B cell (primary cell): ENCODE results near the gene HOXC6. TPM values are rescaled to one million over a fixed set of nuclear protein-coding genes. Genes with fewer than 3 reads are reported as not detected.

Source experiments
- ATAC-seq: fragments of 200-7000 bp; cut with Tn5 transposase; one replicate; pipeline ENCODE4 v1.10.0; 2021; ENCODE audit warnings: low read depth, mild to moderate bottlenecking, moderate number of reproducible peaks, moderate library complexity
- CTCF ChIA-PET: fragments of 350-600 bp; sonication (Branson Sonifier 250); formaldehyde crosslinking; loops from one replicate; lab custom pipeline; 2021; ENCODE audit warnings: antibody characterized with exemption, inconsistent platforms; lab: Charles Lee
- POLR2A ChIA-PET: fragments of 350-600 bp; sonication (Branson Sonifier 250); formaldehyde crosslinking; loops from one replicate; lab custom pipeline; 2021; ENCODE audit warnings: antibody characterized with exemption; lab: Charles Lee
- DNase-seq: peaks from one replicate; pipeline ENCODE4 v3.0.0; 2013
- H2AFZ ChIP-seq: 2 replicates; pipeline ENCODE4 v1.6.1; 2012; ENCODE audit warnings: mild to moderate bottlenecking, low read depth, low read length; ENCODE audit not compliant: insufficient read depth, poor library complexity, severe bottlenecking
- H3K27ac ChIP-seq, 2 donors: 1 replicate in 1 of 2; 2 replicates in 1 of 2; pipeline ENCODE4 v1.5.1; 2012 to 2013; ENCODE audit warnings: low read length in 2 of 2, mild to moderate bottlenecking in 2 of 2, moderate library complexity in 1 of 2
- H3K27me3 ChIP-seq, 4 experiments: fragments of 200-600 bp in 1 of 4; sonication (generic) in 1 of 4; replicated peaks in 1 of 4; 1 replicate in 2 of 4; 2 replicates in 2 of 4; pipeline versions ENCODE4 v1.6.1 to v1.7.0; 2013 to 2016; ENCODE audit warnings: low read length in 3 of 4, mild to moderate bottlenecking in 2 of 4, mixed read lengths in 1 of 4, moderate library complexity in 1 of 4; ENCODE audit not compliant: insufficient read depth in 4 of 4, control insufficient read depth in 3 of 4; ENCODE audit errors: control extremely low read depth in 1 of 4
- H3K36me3 ChIP-seq, 2 experiments: replicated peaks in 1 of 2; 1 replicate in 1 of 2; 2 replicates in 1 of 2; pipeline versions ENCODE4 v1.6.1 to v1.7.1; 2013; ENCODE audit warnings: low read length in 1 of 2; ENCODE audit not compliant: insufficient read depth in 2 of 2, control insufficient read depth in 1 of 2; ENCODE audit errors: control extremely low read depth in 1 of 2, extremely low read depth in 1 of 2
- H3K4me1 ChIP-seq, 2 donors: fragments of 200-600 bp in 1 of 2; sonication (generic) in 1 of 2; 1 replicate in 1 of 2; 2 replicates in 1 of 2; pipeline versions ENCODE4 v1.5.1 to v1.6.1; 2013 to 2017; ENCODE audit warnings: low read length in 2 of 2; ENCODE audit not compliant: control insufficient read depth in 2 of 2, insufficient read depth in 2 of 2
- H3K4me2 ChIP-seq: replicated peaks from 2 replicates; pipeline ENCODE3; 2012; ENCODE audit warnings: mild to moderate bottlenecking, low read depth, low read length; ENCODE audit not compliant: poor library complexity, severe bottlenecking
- H3K4me3 ChIP-seq, 5 experiments: fragments of 200-600 bp in 1 of 5; sonication (generic) in 1 of 5; 1 replicate in 3 of 5; 2 replicates in 2 of 5; pipeline versions ENCODE4 v1.5.1 to v1.7.0; 2011 to 2016; ENCODE audit warnings: low read length in 4 of 5, mild to moderate bottlenecking in 4 of 5, low read depth in 2 of 5, control low read depth in 1 of 5, moderate library complexity in 1 of 5; ENCODE audit not compliant: insufficient read depth in 1 of 5; ENCODE audit errors: control extremely low read depth in 1 of 5, extremely low read depth in 1 of 5
- H3K79me2 ChIP-seq: fragments of 200-600 bp; sonication (generic); one replicate; pipeline ENCODE4 v1.6.0; 2016; ENCODE audit warnings: low read length; ENCODE audit not compliant: control insufficient read depth, insufficient read depth
- H3K9ac ChIP-seq: fragments of 200-600 bp; sonication (generic); 2 replicates; pipeline ENCODE4 v1.6.1; 2017; ENCODE audit warnings: mild to moderate bottlenecking, low read length, moderate library complexity
- H3K9me3 ChIP-seq, 3 donors: one replicate each; pipeline versions ENCODE4 v1.6.1 to v1.7.1; 2013; ENCODE audit warnings: low read length in 2 of 3; ENCODE audit not compliant: control insufficient read depth in 2 of 3, insufficient read depth in 1 of 3; ENCODE audit errors: control extremely low read depth in 1 of 3
- H4K20me1 ChIP-seq: 2 replicates; pipeline ENCODE4 v1.6.0; 2012; ENCODE audit warnings: mild to moderate bottlenecking, low read length; ENCODE audit not compliant: insufficient read depth, control insufficient read depth, poor library complexity, severe bottlenecking
- H3K27ac Mint-ChIP-seq: one replicate; pipeline ENCODE4 v1.8.0; 2021; ENCODE audit warnings: mixed read lengths
- H3K27me3 Mint-ChIP-seq: one replicate; pipeline ENCODE4 v1.8.0; 2021; ENCODE audit warnings: mixed read lengths
- H3K4me1 Mint-ChIP-seq: one replicate; pipeline ENCODE4 v1.8.0; 2021; ENCODE audit warnings: mixed read lengths
- H3K4me3 Mint-ChIP-seq: one replicate; pipeline ENCODE4 v1.8.0; 2021; ENCODE audit warnings: mixed read lengths
- H3K9me3 Mint-ChIP-seq: one replicate; pipeline ENCODE4 v1.8.0; 2022; ENCODE audit warnings: mixed read lengths; ENCODE audit not compliant: insufficient read depth
- CTCF ChIP-seq: fragments of 200-600 bp; IDR thresholded peaks from one replicate; pipeline ENCODE4 v1.8.0; 2022; ENCODE audit warnings: antibody characterized with exemption, mild to moderate bottlenecking
- EZH2 ChIP-seq: IDR thresholded peaks from 2 replicates; pipeline ENCODE4 v1.6.1; 2012; ENCODE audit warnings: borderline replicate concordance, low read depth, mild to moderate bottlenecking, moderate library complexity, low read length; ENCODE audit not compliant: insufficient read depth, poor library complexity, severe bottlenecking
- WGBS: methylation state at CpG from one replicate; pipeline ENCODE4 v1.1.5; 2013; ENCODE audit warnings: missing lambda C conversion rate; ENCODE audit not compliant: insufficient coverage; 5-methylcytosine and 5-hydroxymethylcytosine counted together
- intact Hi-C: fragments of 100-400 bp; cut with micrococcal nuclease; formaldehyde crosslinking; loops from one replicate; pipeline ENCODE4 v1.10.0; 2022
- polyA plus RNA-seq: library from polyadenylated mRNA; depleted of rRNA; stranded (reverse); fragments of >200 nt; gene quantifications from 2 replicates; pipeline ENCODE4 v1.2.3, GENCODE V29; 2012
- total RNA-seq, 2 donors: library from RNA; stranded (reverse); fragments of 120-200 nt in 1 of 2; gene quantifications; 1 replicate in 1 of 2; 2 replicates in 1 of 2; pipeline versions ENCODE4 v1.2.3 to v1.2.4, GENCODE V29; 2013 to 2022

HOXC6 gene
- total and polyA plus RNA-seq, 2 donors (not counting 1 experiment from before 2014, with no cell fraction given): not detected

- DNase-seq: peak; percentile 60
- H2AFZ ChIP-seq: peak overlapping the region; percentile 58
Measured at GRCh38 chr12:54009171-54010052, 18.8 kb upstream of the HOXC6 start.

More at GRCh38 chr12:54009171-54010052, 18.8 kb upstream of the HOXC6 start:
- peaks cover 34 to 58% of the 10 kb centered on the region in 2 donors for H3K4me1 ChIP-seq
- 3% methylated on average over 39 of the region's 51 CpGs for WGBS
- H3K4me3 Mint-ChIP-seq: peak overlapping the region; percentile 72
- peaks cover 70% of the 10 kb centered on the region for H3K27me3 Mint-ChIP-seq
- peaks cover 0 to 91% (median 81%) of the 10 kb centered on the region in 4 experiments for H3K27me3 ChIP-seq
- ChIA-PET POLR2A (interaction anchor here (0.7 kb wide), 3 partner anchors 23 to 45 kb away, joined by 4 to 6 read pairs (median 5); partner anchors contain the start of gene HOXC4), CTCF (interaction anchor here (0.6 to 6.7 kb wide), 10 partner anchors 8 to 205 kb away, joined by 3 to 159 read pairs (median 7); partner anchors contain the start of genes HOXC5 and SMUG1)
- H4K20me1 ChIP-seq: no peaks in the 10 kb centered on the region
- TF ChIP-seq CTCF (no peak), EZH2 (peak; percentile 78)
- peaks cover 0 to 39% (median 0%) of the 10 kb centered on the region in 3 donors for H3K9me3 ChIP-seq
- peak overlapping the region; percentile 10 for H3K9ac ChIP-seq
- peak overlapping the region in 2 of 5 experiments; percentile 17 to 37 for H3K4me3 ChIP-seq
- intact Hi-C loops: loop anchor here (5.0 to 10.0 kb wide), 5 partner anchors 32 to 355 kb away; partner anchors contain the start of genes CBX5, GPR84, HNRNPA1 and HOXC12
- H3K79me2 ChIP-seq: no peaks in the 10 kb centered on the region
- peak overlapping the region; percentile 72 for H3K4me2 ChIP-seq
- H3K27ac Mint-ChIP-seq: peak overlapping the region; percentile 73
- no peak for ATAC-seq
- H3K36me3 ChIP-seq: no peaks in the 10 kb centered on the region
- H3K9me3 Mint-ChIP-seq: no peaks in the 10 kb centered on the region
- H3K27ac ChIP-seq: no peak overlapping the region
- peaks cover 32% of the 10 kb centered on the region for H3K4me1 Mint-ChIP-seq
